Upper lobe of right lung (tissue), 1 donor: Measurements from ENCODE around the gene CD9. TPM values are rescaled to one million over a fixed set of nuclear protein-coding genes. Genes with fewer than 3 reads are reported as not detected.
"Not testable (repeated sequence)": the region's sequence is repeated elsewhere in the genome, so short reads cannot be mapped to it uniquely, and the experiment has no call there.

Experiments used
- ATAC-seq: fragments of 200-7000 bp; cut with Tn5 transposase; one replicate; pipeline ENCODE4 v1.9.1; 2020; ENCODE audit warnings: mild to moderate bottlenecking, moderate library complexity
- DNase-seq: peaks from one replicate; pipeline ENCODE4 v3.0.0-alpha.2; 2020
- H3K27ac ChIP-seq: fragments of 200-600 bp; one replicate; pipeline ENCODE4 v1.8.0; 2022
- H3K27me3 ChIP-seq: fragments of 200-600 bp; one replicate; pipeline ENCODE4 v1.8.0; 2022; ENCODE audit warnings: mild to moderate bottlenecking
- H3K36me3 ChIP-seq: fragments of 200-600 bp; one replicate; pipeline ENCODE4 v1.8.0; 2022
- H3K4me1 ChIP-seq: fragments of 200-600 bp; one replicate; pipeline ENCODE4 v1.8.0; 2022
- H3K4me3 ChIP-seq: fragments of 200-600 bp; one replicate; pipeline ENCODE4 v1.8.0; 2022; ENCODE audit warnings: mild to moderate bottlenecking
- H3K9me3 ChIP-seq: fragments of 200-600 bp; one replicate; pipeline ENCODE4 v1.8.0; 2022
- intact Hi-C: fragments of 100-400 bp; cut with DNase I; formaldehyde crosslinking; loops from one replicate; pipeline ENCODE4 v1.11.0; 2022
- total RNA-seq: library from RNA; stranded (reverse); fragmentation: NEBNext Ultra II Directional; extraction: Animal tissue kit (Norgen Biotek cat#: 25700); gene quantifications from one replicate; pipeline ENCODE4 v1.2.1, GENCODE V29; 2021
- TF ChIP-seq, protein P1 (sequence below): fragments of 200-600 bp; IDR thresholded peaks from one replicate; pipeline ENCODE4 v1.8.0; 2022; ENCODE audit warnings: antibody characterized with exemption
- donor health status: DM: no; HTN: yes; CAD: no; lungs with severe emphysema.

CD9 gene
- total RNA-seq, 1 donor from 2014 or later: 445 TPM

DNA sequence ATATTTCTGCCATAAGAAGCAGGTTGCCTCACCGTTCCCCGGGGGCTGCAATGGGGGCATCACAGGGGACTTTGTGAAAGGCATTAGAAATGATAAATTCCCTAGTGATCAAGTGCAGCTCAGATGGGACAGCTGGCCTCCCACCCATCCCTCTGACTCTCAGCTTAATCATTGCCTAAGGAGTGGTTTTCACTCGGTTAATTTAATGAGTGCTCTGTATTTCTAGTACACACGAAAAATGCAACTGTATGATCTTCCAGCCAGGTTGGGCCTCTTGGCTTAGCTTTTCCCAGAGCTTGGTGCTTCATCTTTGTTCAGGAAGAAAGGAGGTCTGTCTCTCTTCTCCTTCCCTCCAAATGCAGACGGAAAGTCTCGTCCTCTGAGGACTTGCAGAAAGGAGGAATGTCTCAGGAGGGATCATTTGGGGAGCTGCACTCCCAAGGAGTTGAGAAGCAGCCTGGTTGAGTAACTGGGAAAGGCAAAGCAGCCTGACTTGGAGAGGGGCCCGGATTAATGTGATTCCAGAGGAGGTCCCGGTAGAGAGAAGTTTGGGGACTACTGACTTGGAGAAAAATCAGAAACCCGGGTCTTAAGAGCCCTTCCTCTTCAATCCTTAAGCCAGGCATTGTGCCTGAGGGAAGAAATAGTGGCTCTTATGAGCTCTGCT is 7.2 kb downstream of the CD9 start:
- ATAC-seq (no peak), DNase-seq (no peak)
- H3K4me3 ChIP-seq: no peak overlapping the region
- H3K27ac ChIP-seq: peak overlapping the region; percentile 51
- TF ChIP-seq, protein P1, sequence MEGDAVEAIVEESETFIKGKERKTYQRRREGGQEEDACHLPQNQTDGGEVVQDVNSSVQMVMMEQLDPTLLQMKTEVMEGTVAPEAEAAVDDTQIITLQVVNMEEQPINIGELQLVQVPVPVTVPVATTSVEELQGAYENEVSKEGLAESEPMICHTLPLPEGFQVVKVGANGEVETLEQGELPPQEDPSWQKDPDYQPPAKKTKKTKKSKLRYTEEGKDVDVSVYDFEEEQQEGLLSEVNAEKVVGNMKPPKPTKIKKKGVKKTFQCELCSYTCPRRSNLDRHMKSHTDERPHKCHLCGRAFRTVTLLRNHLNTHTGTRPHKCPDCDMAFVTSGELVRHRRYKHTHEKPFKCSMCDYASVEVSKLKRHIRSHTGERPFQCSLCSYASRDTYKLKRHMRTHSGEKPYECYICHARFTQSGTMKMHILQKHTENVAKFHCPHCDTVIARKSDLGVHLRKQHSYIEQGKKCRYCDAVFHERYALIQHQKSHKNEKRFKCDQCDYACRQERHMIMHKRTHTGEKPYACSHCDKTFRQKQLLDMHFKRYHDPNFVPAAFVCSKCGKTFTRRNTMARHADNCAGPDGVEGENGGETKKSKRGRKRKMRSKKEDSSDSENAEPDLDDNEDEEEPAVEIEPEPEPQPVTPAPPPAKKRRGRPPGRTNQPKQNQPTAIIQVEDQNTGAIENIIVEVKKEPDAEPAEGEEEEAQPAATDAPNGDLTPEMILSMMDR: no peak
- H3K27me3 ChIP-seq: no peaks in the 10 kb centered on the region
- H3K36me3 ChIP-seq: peaks cover 21% of the 10 kb centered on the region
- no peaks in the 10 kb centered on the region for H3K9me3 ChIP-seq
- intact Hi-C loops: no loop called here
- peaks cover 82% of the 10 kb centered on the region for H3K4me1 ChIP-seq

DNA sequence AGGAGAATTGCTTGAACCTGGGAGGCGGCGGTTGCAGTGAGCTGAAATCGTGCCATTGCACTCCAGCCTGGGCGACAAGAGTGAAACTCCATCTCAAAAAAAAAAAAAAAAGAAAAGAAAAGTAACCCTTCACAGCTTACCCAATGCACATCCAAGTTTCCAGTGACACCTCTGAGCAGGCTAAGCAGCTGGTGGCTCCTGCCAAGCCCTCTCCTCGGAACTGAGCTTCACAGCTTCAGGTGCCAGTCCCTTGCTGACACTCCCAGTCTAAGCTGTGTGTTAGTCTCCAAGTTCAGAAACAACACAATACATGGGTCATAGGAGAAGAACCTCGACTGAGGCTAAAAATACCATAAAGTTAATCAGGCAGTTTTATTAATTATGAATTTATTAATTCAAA is 7.9 kb downstream of the CD9 start:
- peak; percentile 31 for ATAC-seq
- TF ChIP-seq, protein P1: no peak
- peaks cover 79% of the 10 kb centered on the region for H3K4me1 ChIP-seq
- H3K36me3 ChIP-seq: peaks cover 24% of the 10 kb centered on the region
- no peak for DNase-seq
- no peaks in the 10 kb centered on the region for H3K9me3 ChIP-seq
- no peaks in the 10 kb centered on the region for H3K27me3 ChIP-seq
- no peak overlapping the region for H3K4me3 ChIP-seq
- intact Hi-C loops: no loop called here
- peak overlapping the region; percentile 51 for H3K27ac ChIP-seq

DNA sequence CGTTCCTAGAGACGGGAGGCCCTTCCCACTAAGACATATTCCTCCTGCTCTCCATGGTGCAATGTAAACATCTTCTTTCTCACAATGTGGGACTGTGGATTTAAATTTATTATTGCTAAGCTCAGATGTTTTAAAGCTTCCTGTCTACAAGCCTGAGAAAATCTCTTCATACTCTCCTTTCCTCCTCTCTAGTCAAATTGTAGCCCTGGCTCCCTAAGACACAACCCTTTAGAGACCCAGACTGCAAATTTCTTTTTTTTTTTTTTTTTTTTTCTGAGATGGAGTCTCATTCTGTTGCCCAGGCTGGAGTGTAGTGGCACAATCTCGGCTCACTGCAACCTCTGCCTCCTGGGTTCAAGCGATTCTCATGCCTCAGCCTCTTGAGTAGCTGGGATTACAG is 9.2 kb downstream of the CD9 start:
- intact Hi-C loops, ATAC-seq, H3K27me3 ChIP-seq, DNase-seq, H3K9me3 ChIP-seq, H3K4me3 ChIP-seq: not testable (repeated sequence)
- Histone ChIP-seq H3K27ac (peak overlapping the region; percentile 24), H3K36me3 (peaks cover 28% of the 10 kb centered on the region), H3K4me1 (peaks cover 69% of the 10 kb centered on the region)

DNA sequence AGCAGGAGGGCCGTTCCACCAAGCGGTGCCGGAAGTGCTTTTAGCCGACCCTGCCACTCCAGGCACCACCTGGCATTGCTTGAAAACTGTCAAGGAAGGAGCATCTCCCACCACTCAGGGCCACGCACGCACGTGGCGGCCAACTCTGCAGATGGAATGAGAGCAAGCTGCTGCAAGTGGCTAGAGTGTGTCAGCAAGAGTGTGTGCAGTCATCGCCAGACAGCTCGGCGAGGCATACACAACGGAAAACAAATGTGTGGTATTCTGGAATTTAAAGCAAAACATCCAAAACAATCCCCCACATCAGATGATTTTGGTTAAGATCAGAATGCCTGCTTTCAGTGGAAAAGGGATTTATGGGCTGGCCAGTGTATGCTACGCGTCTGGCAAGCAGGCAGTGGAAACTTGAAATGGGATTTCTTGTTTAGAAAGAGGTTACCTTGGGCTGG is 11.2 kb downstream of the CD9 start:
- H3K4me1 ChIP-seq: peaks cover 67% of the 10 kb centered on the region
- no peak overlapping the region for H3K4me3 ChIP-seq
- intact Hi-C loops: no loop called here
- no peaks in the 10 kb centered on the region for H3K27me3 ChIP-seq
- TF ChIP-seq, protein P1: no peak
- no peak for DNase-seq
- peaks cover 28% of the 10 kb centered on the region for H3K36me3 ChIP-seq
- no peak overlapping the region for H3K27ac ChIP-seq
- no peaks in the 10 kb centered on the region for H3K9me3 ChIP-seq
- ATAC-seq: no peak

DNA sequence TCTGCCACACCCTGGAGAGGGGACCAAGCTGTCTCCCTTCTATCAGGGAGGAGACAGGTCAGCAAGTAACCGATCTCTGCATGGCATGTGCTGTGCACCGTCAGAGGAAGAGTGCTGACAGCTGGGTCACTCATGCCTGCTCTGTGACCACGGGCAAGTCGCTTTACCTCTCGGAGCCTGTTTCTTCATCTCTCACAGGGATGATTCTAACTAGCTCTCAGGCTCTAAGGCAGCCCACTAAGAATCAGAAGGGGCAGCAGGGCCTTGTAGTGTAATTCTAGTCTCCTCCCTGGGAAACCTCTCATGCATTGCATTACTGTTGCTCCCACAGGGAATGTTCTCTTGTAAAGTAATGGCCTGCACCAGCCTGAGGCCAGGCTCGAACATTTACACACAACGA is 11.9 kb downstream of the CD9 start:
- Histone ChIP-seq H3K4me1 (peaks cover 64% of the 10 kb centered on the region), H3K27me3 (no peaks in the 10 kb centered on the region), H3K36me3 (peaks cover 28% of the 10 kb centered on the region), H3K4me3 (no peak overlapping the region), H3K27ac (no peak overlapping the region), H3K9me3 (no peaks in the 10 kb centered on the region)
- intact Hi-C loops: no loop called here
- TF ChIP-seq, protein P1: no peak
- no peak for ATAC-seq
- DNase-seq: no peak

DNA sequence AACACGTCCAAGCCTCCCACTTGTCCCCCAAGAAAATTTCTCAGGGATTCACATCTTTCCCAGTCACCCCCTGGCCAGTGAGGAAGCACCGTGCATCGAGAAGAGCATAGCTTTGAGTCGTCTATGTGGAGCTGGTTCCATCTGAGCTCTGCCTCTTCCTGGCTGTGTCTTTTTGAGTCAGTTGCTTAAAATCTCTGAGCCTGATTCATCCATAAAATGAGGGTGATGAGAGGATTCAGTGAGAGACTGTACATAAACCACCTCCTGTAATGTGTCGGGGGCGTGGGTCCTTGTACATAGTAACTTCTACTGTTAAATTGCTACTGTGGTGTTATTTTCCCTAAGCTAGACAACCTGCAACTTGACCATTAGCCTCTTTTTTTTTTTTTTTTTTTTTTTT is 13.8 kb downstream of the CD9 start:
- Histone ChIP-seq H3K27ac (no peak overlapping the region), H3K4me1 (peaks cover 68% of the 10 kb centered on the region), H3K36me3 (peaks cover 22% of the 10 kb centered on the region), H3K9me3 (no peaks in the 10 kb centered on the region), H3K27me3 (no peaks in the 10 kb centered on the region), H3K4me3 (no peak overlapping the region)
- DNase-seq (no peak), ATAC-seq (no peak)
- intact Hi-C loops: no loop called here
- TF ChIP-seq, protein P1: no peak
